Measurements from ENCODE around the gene HSPA8.
"Not testable (repeated sequence)": the region's sequence is repeated elsewhere in the genome, so short reads cannot be mapped to it uniquely, and the experiment has no call there.

DNA sequence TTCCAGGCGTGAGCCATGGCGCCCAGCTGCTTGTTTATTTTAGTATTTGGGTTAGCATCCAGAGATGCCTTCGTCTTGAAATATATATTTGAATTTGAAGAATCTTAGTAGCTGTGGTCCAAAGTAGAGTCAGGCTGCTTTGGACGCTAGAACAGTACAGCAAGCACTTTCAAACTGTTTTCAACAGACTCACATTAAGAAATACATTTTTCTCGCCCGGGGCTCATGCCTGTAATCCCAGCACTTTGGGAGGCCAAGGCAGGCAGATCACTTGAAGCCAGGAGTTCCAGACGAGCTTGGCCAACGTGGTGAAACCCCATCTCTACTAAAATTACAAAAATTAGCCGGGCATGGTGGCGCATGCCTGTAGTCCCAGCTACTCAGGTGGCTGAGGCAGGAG, 27.0 kb upstream of the HSPA8 start:
- TF ChIP-seq, protein P1, sequence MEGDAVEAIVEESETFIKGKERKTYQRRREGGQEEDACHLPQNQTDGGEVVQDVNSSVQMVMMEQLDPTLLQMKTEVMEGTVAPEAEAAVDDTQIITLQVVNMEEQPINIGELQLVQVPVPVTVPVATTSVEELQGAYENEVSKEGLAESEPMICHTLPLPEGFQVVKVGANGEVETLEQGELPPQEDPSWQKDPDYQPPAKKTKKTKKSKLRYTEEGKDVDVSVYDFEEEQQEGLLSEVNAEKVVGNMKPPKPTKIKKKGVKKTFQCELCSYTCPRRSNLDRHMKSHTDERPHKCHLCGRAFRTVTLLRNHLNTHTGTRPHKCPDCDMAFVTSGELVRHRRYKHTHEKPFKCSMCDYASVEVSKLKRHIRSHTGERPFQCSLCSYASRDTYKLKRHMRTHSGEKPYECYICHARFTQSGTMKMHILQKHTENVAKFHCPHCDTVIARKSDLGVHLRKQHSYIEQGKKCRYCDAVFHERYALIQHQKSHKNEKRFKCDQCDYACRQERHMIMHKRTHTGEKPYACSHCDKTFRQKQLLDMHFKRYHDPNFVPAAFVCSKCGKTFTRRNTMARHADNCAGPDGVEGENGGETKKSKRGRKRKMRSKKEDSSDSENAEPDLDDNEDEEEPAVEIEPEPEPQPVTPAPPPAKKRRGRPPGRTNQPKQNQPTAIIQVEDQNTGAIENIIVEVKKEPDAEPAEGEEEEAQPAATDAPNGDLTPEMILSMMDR (IDR thresholded peaks at IDR 0.05; ENCODE audit: insufficient read depth, low read length): not testable (repeated sequence)
- TF ChIP-seq REST (IDR thresholded peaks at IDR 0.05; ENCODE audit: insufficient replicate concordance, low read depth); GABPA (IDR thresholded peaks at IDR 0.05; ENCODE audit: low read depth): not testable (repeated sequence)
